Measurements from ENCODE around the gene EIF4EBP2. TPM values are rescaled to one million over a fixed set of nuclear protein-coding genes. Genes with fewer than 3 reads are reported as not detected.
A peak's percentile ranks its signal among the peaks of the same experiment; 100 is the strongest.

The EIF4EBP2 gene
- total and polyA plus RNA-seq, 2 of the 13 experiments (the other 11 are each of a cell fraction or from before 2014, with no cell fraction given): 16.9 to 22.0 TPM

DNA sequence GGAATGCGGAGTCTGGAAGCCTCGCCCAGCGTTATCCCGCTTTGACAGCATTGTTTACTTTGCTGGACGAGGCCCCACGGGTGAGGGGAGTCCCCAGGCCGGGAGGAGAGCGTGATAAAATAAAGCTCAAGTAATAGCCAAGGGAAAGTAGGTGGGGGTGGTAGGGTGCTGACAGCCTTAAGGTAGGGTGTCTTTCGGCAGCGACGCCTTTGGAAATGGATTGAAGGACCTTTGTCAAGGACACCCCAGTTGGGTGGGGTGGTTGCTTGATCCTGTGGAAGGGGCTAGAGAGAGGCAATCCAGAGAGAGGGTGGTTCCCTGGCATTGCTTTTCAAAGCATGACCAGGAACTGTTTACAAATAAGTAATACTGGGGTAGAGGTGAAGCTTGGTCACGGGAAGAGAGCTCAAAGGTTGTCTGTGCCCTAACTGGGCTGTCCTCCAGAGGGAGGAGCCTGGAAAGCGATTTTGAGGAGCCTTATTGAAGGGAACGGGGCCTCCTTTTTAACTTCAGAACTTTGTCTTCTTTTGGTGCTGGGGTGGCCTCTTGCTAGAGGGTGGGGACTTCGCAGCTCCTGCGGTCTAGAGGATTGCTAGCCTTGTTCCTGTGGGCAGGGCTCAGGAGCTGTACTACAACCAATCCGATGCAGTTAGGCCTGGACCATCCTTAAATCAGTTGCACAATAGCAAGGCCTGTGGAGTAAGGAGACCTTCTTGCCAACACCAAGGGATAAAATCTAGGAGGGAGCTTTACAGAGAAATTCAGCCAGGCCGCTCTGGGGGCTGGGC is 1.3 kb downstream of the EIF4EBP2 start (continued):
- TF ChIP-seq ZNF20 (CRISPR knock-in tag; IDR thresholded peaks at IDR 0.05): no peak
- no peak for TF ChIP-seq ZNF773 (CRISPR knock-in tag; IDR thresholded peaks at IDR 0.05; ENCODE audit: borderline replicate concordance)
- no peak for TF ChIP-seq NFE2L2 (IDR thresholded peaks at IDR 0.05; ENCODE audit: low read length)
- no peak for TF ChIP-seq ZSCAN20 (CRISPR knock-in tag; IDR thresholded peaks at IDR 0.05; ENCODE audit: borderline replicate concordance)
- no peak for TF ChIP-seq HMGA1 (CRISPR knock-in tag; conservative IDR thresholded peaks at IDR 0.05)
- TF ChIP-seq, protein P1, sequence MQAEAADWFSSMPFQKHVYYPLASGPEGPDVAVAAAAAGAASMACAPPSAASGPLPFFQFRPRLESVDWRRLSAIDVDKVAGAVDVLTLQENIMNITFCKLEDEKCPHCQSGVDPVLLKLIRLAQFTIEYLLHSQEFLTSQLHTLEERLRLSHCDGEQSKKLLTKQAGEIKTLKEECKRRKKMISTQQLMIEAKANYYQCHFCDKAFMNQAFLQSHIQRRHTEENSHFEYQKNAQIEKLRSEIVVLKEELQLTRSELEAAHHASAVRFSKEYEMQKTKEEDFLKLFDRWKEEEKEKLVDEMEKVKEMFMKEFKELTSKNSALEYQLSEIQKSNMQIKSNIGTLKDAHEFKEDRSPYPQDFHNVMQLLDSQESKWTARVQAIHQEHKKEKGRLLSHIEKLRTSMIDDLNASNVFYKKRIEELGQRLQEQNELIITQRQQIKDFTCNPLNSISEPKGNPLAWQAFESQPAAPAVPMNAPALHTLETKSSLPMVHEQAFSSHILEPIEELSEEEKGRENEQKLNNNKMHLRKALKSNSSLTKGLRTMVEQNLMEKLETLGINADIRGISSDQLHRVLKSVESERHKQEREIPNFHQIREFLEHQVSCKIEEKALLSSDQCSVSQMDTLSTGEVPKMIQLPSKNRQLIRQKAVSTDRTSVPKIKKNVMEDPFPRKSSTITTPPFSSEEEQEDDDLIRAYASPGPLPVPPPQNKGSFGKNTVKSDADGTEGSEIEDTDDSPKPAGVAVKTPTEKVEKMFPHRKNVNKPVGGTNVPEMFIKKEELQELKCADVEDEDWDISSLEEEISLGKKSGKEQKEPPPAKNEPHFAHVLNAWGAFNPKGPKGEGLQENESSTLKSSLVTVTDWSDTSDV (CRISPR knock-in tag; IDR thresholded peaks at IDR 0.05): no peak
- TF ChIP-seq ZBTB8A (CRISPR knock-in tag; IDR thresholded peaks at IDR 0.05; ENCODE audit: borderline replicate concordance, low read depth): no peak
- TF ChIP-seq, protein P2, sequence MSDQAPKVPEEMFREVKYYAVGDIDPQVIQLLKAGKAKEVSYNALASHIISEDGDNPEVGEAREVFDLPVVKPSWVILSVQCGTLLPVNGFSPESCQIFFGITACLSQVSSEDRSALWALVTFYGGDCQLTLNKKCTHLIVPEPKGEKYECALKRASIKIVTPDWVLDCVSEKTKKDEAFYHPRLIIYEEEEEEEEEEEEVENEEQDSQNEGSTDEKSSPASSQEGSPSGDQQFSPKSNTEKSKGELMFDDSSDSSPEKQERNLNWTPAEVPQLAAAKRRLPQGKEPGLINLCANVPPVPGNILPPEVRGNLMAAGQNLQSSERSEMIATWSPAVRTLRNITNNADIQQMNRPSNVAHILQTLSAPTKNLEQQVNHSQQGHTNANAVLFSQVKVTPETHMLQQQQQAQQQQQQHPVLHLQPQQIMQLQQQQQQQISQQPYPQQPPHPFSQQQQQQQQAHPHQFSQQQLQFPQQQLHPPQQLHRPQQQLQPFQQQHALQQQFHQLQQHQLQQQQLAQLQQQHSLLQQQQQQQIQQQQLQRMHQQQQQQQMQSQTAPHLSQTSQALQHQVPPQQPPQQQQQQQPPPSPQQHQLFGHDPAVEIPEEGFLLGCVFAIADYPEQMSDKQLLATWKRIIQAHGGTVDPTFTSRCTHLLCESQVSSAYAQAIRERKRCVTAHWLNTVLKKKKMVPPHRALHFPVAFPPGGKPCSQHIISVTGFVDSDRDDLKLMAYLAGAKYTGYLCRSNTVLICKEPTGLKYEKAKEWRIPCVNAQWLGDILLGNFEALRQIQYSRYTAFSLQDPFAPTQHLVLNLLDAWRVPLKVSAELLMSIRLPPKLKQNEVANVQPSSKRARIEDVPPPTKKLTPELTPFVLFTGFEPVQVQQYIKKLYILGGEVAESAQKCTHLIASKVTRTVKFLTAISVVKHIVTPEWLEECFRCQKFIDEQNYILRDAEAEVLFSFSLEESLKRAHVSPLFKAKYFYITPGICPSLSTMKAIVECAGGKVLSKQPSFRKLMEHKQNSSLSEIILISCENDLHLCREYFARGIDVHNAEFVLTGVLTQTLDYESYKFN (CRISPR knock-in tag; conservative IDR thresholded peaks at IDR 0.05): peak; percentile 64
- TF ChIP-seq, protein P3, sequence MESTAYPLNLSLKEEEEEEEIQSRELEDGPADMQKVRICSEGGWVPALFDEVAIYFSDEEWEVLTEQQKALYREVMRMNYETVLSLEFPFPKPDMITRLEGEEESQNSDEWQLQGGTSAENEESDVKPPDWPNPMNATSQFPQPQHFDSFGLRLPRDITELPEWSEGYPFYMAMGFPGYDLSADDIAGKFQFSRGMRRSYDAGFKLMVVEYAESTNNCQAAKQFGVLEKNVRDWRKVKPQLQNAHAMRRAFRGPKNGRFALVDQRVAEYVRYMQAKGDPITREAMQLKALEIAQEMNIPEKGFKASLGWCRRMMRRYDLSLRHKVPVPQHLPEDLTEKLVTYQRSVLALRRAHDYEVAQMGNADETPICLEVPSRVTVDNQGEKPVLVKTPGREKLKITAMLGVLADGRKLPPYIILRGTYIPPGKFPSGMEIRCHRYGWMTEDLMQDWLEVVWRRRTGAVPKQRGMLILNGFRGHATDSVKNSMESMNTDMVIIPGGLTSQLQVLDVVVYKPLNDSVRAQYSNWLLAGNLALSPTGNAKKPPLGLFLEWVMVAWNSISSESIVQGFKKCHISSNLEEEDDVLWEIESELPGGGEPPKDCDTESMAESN (CRISPR knock-in tag; conservative IDR thresholded peaks at IDR 0.05): no peak
- no peak for TF ChIP-seq PAWR (CRISPR knock-in tag; IDR thresholded peaks at IDR 0.05; ENCODE audit: borderline replicate concordance)
- TF ChIP-seq, protein P4, sequence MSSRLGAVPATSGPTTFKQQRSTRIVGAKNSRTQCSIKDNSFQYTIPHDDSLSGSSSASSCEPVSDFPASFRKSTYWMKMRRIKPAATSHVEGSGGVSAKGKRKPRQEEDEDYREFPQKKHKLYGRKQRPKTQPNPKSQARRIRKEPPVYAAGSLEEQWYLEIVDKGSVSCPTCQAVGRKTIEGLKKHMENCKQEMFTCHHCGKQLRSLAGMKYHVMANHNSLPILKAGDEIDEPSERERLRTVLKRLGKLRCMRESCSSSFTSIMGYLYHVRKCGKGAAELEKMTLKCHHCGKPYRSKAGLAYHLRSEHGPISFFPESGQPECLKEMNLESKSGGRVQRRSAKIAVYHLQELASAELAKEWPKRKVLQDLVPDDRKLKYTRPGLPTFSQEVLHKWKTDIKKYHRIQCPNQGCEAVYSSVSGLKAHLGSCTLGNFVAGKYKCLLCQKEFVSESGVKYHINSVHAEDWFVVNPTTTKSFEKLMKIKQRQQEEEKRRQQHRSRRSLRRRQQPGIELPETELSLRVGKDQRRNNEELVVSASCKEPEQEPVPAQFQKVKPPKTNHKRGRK (CRISPR knock-in tag; IDR thresholded peaks at IDR 0.05): no peak
- no peak for TF ChIP-seq SRSF4 (IDR thresholded peaks at IDR 0.05; ENCODE audit: low read depth, low read length, poor library complexity, severe bottlenecking)
- TF ChIP-seq HNRNPH1 (optimal IDR thresholded peaks at IDR 0.05; ENCODE audit: low read depth, low read length): no peak
- TF ChIP-seq, protein P5, sequence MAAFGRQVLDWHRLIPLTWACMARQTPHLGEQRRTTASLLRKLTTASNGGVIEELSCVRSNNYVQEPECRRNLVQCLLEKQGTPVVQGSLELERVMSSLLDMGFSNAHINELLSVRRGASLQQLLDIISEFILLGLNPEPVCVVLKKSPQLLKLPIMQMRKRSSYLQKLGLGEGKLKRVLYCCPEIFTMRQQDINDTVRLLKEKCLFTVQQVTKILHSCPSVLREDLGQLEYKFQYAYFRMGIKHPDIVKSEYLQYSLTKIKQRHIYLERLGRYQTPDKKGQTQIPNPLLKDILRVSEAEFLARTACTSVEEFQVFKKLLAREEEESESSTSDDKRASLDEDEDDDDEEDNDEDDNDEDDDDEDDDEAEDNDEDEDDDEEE (CRISPR knock-in tag; IDR thresholded peaks at IDR 0.05): 0 out of 2 replicates have a peak, but pooled peaks have one; percentile 36
